Activated naive CD4-positive, alpha-beta T cell treated with anti-CD3 and anti-CD28 coated beads, Interleukin-2, amount 50 U/mL, for 72 hours (primary cell): Measurements from ENCODE around the gene MARCO. TPM values are rescaled to one million over a fixed set of nuclear protein-coding genes. Genes with fewer than 3 reads are reported as not detected.
"Not testable (repeated sequence)": the region's sequence is repeated elsewhere in the genome, so short reads cannot be mapped to it uniquely, and the experiment has no call there.

Experiments
- ATAC-seq, 2 donors: fragments of 150-1000 bp; cut with Tn5 transposase; 2 replicates each; pipeline ENCODE4 v1.10.0; 2021; ENCODE audit warnings: mild to moderate bottlenecking in 2 of 2, moderate library complexity in 2 of 2
- DNase-seq, 2 donors: peaks; one replicate each; pipeline ENCODE4 v3.0.0; 2021 to 2022; ENCODE audit warnings: low spot score in 2 of 2
- H3K27ac Mint-ChIP-seq, 2 donors: one replicate each; pipeline ENCODE4 v1.8.0; 2022; ENCODE audit warnings: mild to moderate bottlenecking in 2 of 2, mixed read lengths in 2 of 2
- H3K36me3 Mint-ChIP-seq, 2 donors: one replicate each; pipeline ENCODE4 v1.8.0; 2022; ENCODE audit warnings: mixed read lengths in 2 of 2
- H3K9me3 Mint-ChIP-seq, 2 donors: one replicate each; pipeline ENCODE4 v1.8.0; 2022; ENCODE audit warnings: mixed read lengths in 2 of 2
- total RNA-seq, 2 donors: library from RNA; stranded (reverse); gene quantifications; one replicate each; pipeline ENCODE4 v1.2.3, GENCODE V29; 2022

The MARCO gene
- total RNA-seq, 2 donors from 2014 or later, result not detected

GRCh38 chr2:118983133-118983532, 41.1 kb downstream of the MARCO start:
- H3K36me3 Mint-ChIP-seq, result no peaks in the 10 kb centered on the region
- H3K27ac Mint-ChIP-seq, result no peak overlapping the region
- DNase-seq (no peak), ATAC-seq (no peak)
- no peaks in the 10 kb centered on the region for H3K9me3 Mint-ChIP-seq

GRCh38 chr2:118983915-118984314, 41.9 kb downstream of the MARCO start:
- Mint-ChIP-seq H3K27ac (no peak overlapping the region), H3K36me3 (no peaks in the 10 kb centered on the region), H3K9me3 (no peaks in the 10 kb centered on the region)
- DNase-seq, result no peak
- no peak for ATAC-seq

- ATAC-seq, result no peak
- Mint-ChIP-seq H3K9me3 (no peaks in the 10 kb centered on the region), H3K27ac (no peak overlapping the region), H3K36me3 (no peaks in the 10 kb centered on the region)
- DNase-seq, result no peak
Observed at GRCh38 chr2:118986738-118987137, 44.7 kb downstream of the MARCO start.

GRCh38 chr2:118987886-118988285, 45.9 kb downstream of the MARCO start:
- ATAC-seq (no peak), DNase-seq (no peak)
- H3K27ac Mint-ChIP-seq, result no peak overlapping the region
- H3K9me3 Mint-ChIP-seq, result no peaks in the 10 kb centered on the region
- H3K36me3 Mint-ChIP-seq, result no peaks in the 10 kb centered on the region

- DNase-seq (peak in 1 of 2 donors; percentile 37), ATAC-seq (no peak)
- H3K36me3 Mint-ChIP-seq, result no peaks in the 10 kb centered on the region
- no peaks in the 10 kb centered on the region for H3K9me3 Mint-ChIP-seq
- no peak overlapping the region for H3K27ac Mint-ChIP-seq
Observed at GRCh38 chr2:118988706-118989105, 46.7 kb downstream of the MARCO start.

GRCh38 chr2:118989481-118989880, 47.5 kb downstream of the MARCO start:
- Mint-ChIP-seq H3K27ac (no peak overlapping the region), H3K9me3 (no peaks in the 10 kb centered on the region), H3K36me3 (no peaks in the 10 kb centered on the region)
- ATAC-seq, result no peak
- no peak for DNase-seq

GRCh38 chr2:118990757-118991545, 49.0 kb downstream of the MARCO start:
- H3K27ac Mint-ChIP-seq, result no peak overlapping the region
- no peak for ATAC-seq

GRCh38 chr2:118991554-118991953, 49.6 kb downstream of the MARCO start:
- H3K36me3 Mint-ChIP-seq, result no peaks in the 10 kb centered on the region
- ATAC-seq, result no peak
- no peak overlapping the region for H3K27ac Mint-ChIP-seq
- DNase-seq, result no peak
- H3K9me3 Mint-ChIP-seq, result no peaks in the 10 kb centered on the region

More at GRCh38 chr2:118990757-118991545, 49.0 kb downstream of the MARCO start:
- Mint-ChIP-seq H3K36me3 (no peaks in the 10 kb centered on the region), H3K9me3 (no peaks in the 10 kb centered on the region)
- no peak for DNase-seq

GRCh38 chr2:118992740-118993391, 50.9 kb downstream of the MARCO start:
- Mint-ChIP-seq H3K36me3 (no peaks in the 10 kb centered on the region), H3K9me3 (no peaks in the 10 kb centered on the region), H3K27ac (no peak overlapping the region)
- peak in 1 of 2 donors; percentile 44 for DNase-seq
- ATAC-seq, result peak; percentile 68 to 85

- peaks cover 0 to 4% of the 10 kb centered on the region in 2 donors for H3K9me3 Mint-ChIP-seq
- no peaks in the 10 kb centered on the region for H3K36me3 Mint-ChIP-seq
- no peak overlapping the region for H3K27ac Mint-ChIP-seq
- DNase-seq (no peak), ATAC-seq (no peak)
Observed at GRCh38 chr2:118993392-118993752, 51.4 kb downstream of the MARCO start.

- DNase-seq, result no peak
- ATAC-seq, result no peak
- Mint-ChIP-seq H3K27ac (no peak overlapping the region), H3K9me3 (peaks cover 0 to 5% of the 10 kb centered on the region in 2 donors), H3K36me3 (no peaks in the 10 kb centered on the region)
Observed at GRCh38 chr2:118994172-118994700, 52.2 kb downstream of the MARCO start.

GRCh38 chr2:118994778-118995177, 52.8 kb downstream of the MARCO start:
- DNase-seq (no peak), ATAC-seq (no peak)
- H3K36me3 Mint-ChIP-seq, result no peaks in the 10 kb centered on the region
- peaks cover 0 to 5% of the 10 kb centered on the region in 2 donors for H3K9me3 Mint-ChIP-seq
- H3K27ac Mint-ChIP-seq, result no peak overlapping the region

- not testable (repeated sequence) for H3K27ac Mint-ChIP-seq, DNase-seq, H3K36me3 Mint-ChIP-seq, ATAC-seq
- H3K9me3 Mint-ChIP-seq, result peaks cover 0 to 10% of the 10 kb centered on the region in 2 donors
Observed at GRCh38 chr2:119003856-119004255, 61.9 kb downstream of the MARCO start.

- H3K36me3 Mint-ChIP-seq, result peaks cover 0 to 10% of the 10 kb centered on the region in 2 donors
Observed at GRCh38 chr2:119004602-119005001, 62.6 kb downstream of the MARCO start.

GRCh38 chr2:119005051-119005450, 63.1 kb downstream of the MARCO start:
- H3K27ac Mint-ChIP-seq, result no peak overlapping the region
- H3K9me3 Mint-ChIP-seq, result peaks cover 0 to 10% of the 10 kb centered on the region in 2 donors
- DNase-seq, result no peak
- ATAC-seq, result no peak
- peaks cover 0 to 10% of the 10 kb centered on the region in 2 donors for H3K36me3 Mint-ChIP-seq

More at GRCh38 chr2:119004602-119005001, 62.6 kb downstream of the MARCO start:
- peaks cover 0 to 10% of the 10 kb centered on the region in 2 donors for H3K9me3 Mint-ChIP-seq
- DNase-seq, result no peak
- no peak for ATAC-seq
- no peak overlapping the region for H3K27ac Mint-ChIP-seq

- ATAC-seq, result no peak
- no peak for DNase-seq
- Mint-ChIP-seq H3K9me3 (peaks cover 0 to 10% of the 10 kb centered on the region in 2 donors), H3K36me3 (peaks cover 0 to 10% of the 10 kb centered on the region in 2 donors), H3K27ac (no peak overlapping the region)
Observed at GRCh38 chr2:119005555-119005954, 63.6 kb downstream of the MARCO start.

GRCh38 chr2:119006441-119006840, 64.4 kb downstream of the MARCO start:
- no peak for DNase-seq
- Mint-ChIP-seq H3K27ac (no peak overlapping the region), H3K36me3 (peaks cover 0 to 10% of the 10 kb centered on the region in 2 donors), H3K9me3 (peaks cover 0 to 10% of the 10 kb centered on the region in 2 donors)
- ATAC-seq, result no peak
